ENCODE results near the gene PRICKLE4.

PRICKLE4 gene

GRCh38 chr6:41821266-41821665 is 40.7 kb downstream of the PRICKLE4 start:
- H3K27me3 Mint-ChIP-seq, result no peaks in the 10 kb centered on the region
- no peaks in the 10 kb centered on the region for H3K4me1 Mint-ChIP-seq (ENCODE audit: low read depth)
- H3K4me3 Mint-ChIP-seq, result no peak overlapping the region
- no peak for DNase-seq
- no peaks in the 10 kb centered on the region for H3K36me3 Mint-ChIP-seq (ENCODE audit: low read depth)
- no peaks in the 10 kb centered on the region for H3K9me3 Mint-ChIP-seq
- no peak overlapping the region for H3K27ac Mint-ChIP-seq

DNA sequence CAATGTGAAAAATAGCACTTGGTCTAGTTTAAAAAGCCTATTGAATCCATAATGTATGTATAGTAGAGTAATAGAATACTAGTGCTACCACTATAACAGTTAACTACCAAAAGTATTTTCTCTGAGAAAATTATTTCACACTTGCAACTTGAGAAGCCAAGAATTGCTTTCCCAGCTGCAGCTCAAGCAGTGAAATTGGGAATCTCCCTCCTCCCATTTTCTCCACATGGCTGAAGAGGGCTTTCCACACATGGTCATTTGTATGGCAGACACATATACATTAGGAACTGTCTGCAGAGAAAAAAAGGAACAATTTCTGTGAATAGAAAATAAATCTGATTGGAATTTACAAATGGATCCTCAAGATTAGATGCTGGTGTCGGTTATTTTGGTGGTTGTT is 41.4 kb downstream of the PRICKLE4 start:
- H3K4me3 Mint-ChIP-seq, result no peak overlapping the region

GRCh38 chr6:41823178-41823577 is 42.6 kb downstream of the PRICKLE4 start:
- no peak for DNase-seq
- Mint-ChIP-seq H3K4me1 (ENCODE audit: low read depth) (no peaks in the 10 kb centered on the region), H3K27ac (no peak overlapping the region), H3K4me3 (no peak overlapping the region), H3K36me3 (ENCODE audit: low read depth) (no peaks in the 10 kb centered on the region), H3K9me3 (no peaks in the 10 kb centered on the region), H3K27me3 (no peaks in the 10 kb centered on the region)

More for the DNA sequence above, 41.4 kb downstream of the PRICKLE4 start:
- Mint-ChIP-seq H3K27me3 (no peaks in the 10 kb centered on the region), H3K27ac (no peak overlapping the region), H3K4me1 (ENCODE audit: low read depth) (no peaks in the 10 kb centered on the region), H3K36me3 (ENCODE audit: low read depth) (no peaks in the 10 kb centered on the region), H3K9me3 (no peaks in the 10 kb centered on the region)
- DNase-seq, result no peak

- Mint-ChIP-seq H3K4me1 (ENCODE audit: low read depth) (no peaks in the 10 kb centered on the region), H3K4me3 (no peak overlapping the region)
- no peak for DNase-seq
Observed at GRCh38 chr6:41824571-41825569, 44.3 kb downstream of the PRICKLE4 start.

GRCh38 chr6:41826343-41827022 is 45.9 kb downstream of the PRICKLE4 start:
- DNase-seq, result no peak
- Mint-ChIP-seq H3K4me1 (ENCODE audit: low read depth) (no peaks in the 10 kb centered on the region), H3K27ac (no peak overlapping the region), H3K27me3 (no peaks in the 10 kb centered on the region), H3K4me3 (no peak overlapping the region), H3K9me3 (no peaks in the 10 kb centered on the region), H3K36me3 (ENCODE audit: low read depth) (no peaks in the 10 kb centered on the region)

More at GRCh38 chr6:41824571-41825569, 44.3 kb downstream of the PRICKLE4 start:
- Mint-ChIP-seq H3K9me3 (no peaks in the 10 kb centered on the region), H3K36me3 (ENCODE audit: low read depth) (no peaks in the 10 kb centered on the region), H3K27me3 (no peaks in the 10 kb centered on the region), H3K27ac (no peak overlapping the region)

DNA sequence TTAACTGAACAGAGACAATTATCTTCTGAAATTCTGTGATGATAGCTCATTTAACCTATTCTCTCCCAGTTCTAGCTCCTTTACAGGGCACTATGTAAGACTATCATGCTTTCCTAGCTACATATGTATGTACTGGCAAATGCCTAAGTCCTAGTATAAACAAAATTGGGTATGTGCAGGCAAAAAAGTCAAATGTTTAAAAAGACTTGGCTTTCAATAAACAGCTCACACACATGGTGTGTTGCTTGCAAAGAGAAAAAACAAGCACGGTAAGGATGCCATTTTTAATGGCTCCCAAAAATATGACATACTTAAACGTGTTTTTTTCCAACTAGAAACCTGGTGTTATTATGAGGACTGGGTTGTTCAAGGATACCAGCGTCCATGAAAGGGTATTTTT is 51.7 kb downstream of the PRICKLE4 start:
- no peak overlapping the region for H3K27ac Mint-ChIP-seq
- no peaks in the 10 kb centered on the region for H3K36me3 Mint-ChIP-seq (ENCODE audit: low read depth)
- H3K4me1 Mint-ChIP-seq (ENCODE audit: low read depth), result peaks cover 3% of the 10 kb centered on the region
- H3K4me3 Mint-ChIP-seq, result no peak overlapping the region
- H3K27me3 Mint-ChIP-seq, result no peaks in the 10 kb centered on the region
- H3K9me3 Mint-ChIP-seq, result no peaks in the 10 kb centered on the region
- no peak for DNase-seq

DNA sequence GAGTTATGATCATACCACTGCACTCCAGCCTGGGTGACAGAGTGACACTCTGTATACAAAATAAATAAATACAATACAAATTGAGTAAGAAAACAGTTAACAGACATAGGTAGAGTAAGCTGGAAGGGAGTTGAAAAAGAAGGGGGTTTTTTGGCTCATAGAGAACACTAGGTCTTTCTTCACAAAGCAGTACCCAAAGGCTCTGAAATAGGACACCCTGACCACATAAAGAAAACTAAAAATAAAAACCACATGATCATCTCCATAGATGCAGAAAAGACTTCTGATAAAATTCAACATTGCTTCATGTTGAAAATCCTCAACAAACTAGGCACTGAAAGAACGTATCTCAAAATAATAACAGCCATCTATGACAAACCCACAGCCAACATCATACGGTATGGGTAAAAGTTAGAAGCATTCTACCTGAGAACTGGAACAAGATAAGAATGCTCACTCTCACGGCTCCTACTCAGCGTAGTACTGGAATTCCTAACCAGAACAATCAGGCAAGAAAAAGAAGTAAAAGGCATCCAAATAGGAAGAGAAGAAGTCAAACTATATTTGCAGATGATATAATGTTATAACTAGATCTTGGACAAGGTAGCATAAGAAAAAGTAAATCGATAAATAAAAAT is 55.6 kb downstream of the PRICKLE4 start:
- no peak for DNase-seq
- H3K4me1 Mint-ChIP-seq (ENCODE audit: low read depth), result peaks cover 3% of the 10 kb centered on the region
- no peaks in the 10 kb centered on the region for H3K9me3 Mint-ChIP-seq
- no peaks in the 10 kb centered on the region for H3K36me3 Mint-ChIP-seq (ENCODE audit: low read depth)
- H3K4me3 Mint-ChIP-seq, result no peak overlapping the region
- no peaks in the 10 kb centered on the region for H3K27me3 Mint-ChIP-seq
- H3K27ac Mint-ChIP-seq, result no peak overlapping the region

DNA sequence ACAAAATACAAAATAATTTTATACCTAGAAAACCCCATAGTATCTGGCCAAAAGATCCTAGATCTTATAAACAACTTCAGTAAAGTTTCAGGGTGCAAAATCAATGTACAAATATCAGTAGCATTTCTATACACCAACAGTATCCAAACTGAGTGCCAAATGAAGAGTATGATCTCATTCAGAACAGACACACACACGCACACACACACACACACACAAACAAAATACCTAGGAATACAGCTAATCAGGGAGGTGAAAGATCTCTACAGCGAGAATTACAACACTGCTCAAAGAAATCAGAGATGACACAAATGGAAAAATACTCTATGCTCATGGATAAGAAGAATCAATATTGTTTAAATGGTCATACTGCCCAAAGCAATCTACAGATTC is 56.1 kb downstream of the PRICKLE4 start:
- DNase-seq, result no peak
- H3K9me3 Mint-ChIP-seq, result no peaks in the 10 kb centered on the region
- no peaks in the 10 kb centered on the region for H3K27me3 Mint-ChIP-seq
- H3K36me3 Mint-ChIP-seq (ENCODE audit: low read depth), result no peaks in the 10 kb centered on the region
- peaks cover 3% of the 10 kb centered on the region for H3K4me1 Mint-ChIP-seq (ENCODE audit: low read depth)
- H3K4me3 Mint-ChIP-seq, result no peak overlapping the region
- no peak overlapping the region for H3K27ac Mint-ChIP-seq
